GM18499 (cell line): Measurements from ENCODE around the gene ACACA.
"Not testable (repeated sequence)": the region's sequence is repeated elsewhere in the genome, so short reads cannot be mapped to it uniquely, and the experiment has no call there.

Experiments used
- ATAC-seq: cut with Tn5 transposase; IDR thresholded peaks from one replicate; pipeline ENCODE4 v1.9.1; 2021; ENCODE audit warnings: moderate number of reproducible peaks; ENCODE audit not compliant: insufficient read depth, unreplicated experiment

The ACACA gene

DNA sequence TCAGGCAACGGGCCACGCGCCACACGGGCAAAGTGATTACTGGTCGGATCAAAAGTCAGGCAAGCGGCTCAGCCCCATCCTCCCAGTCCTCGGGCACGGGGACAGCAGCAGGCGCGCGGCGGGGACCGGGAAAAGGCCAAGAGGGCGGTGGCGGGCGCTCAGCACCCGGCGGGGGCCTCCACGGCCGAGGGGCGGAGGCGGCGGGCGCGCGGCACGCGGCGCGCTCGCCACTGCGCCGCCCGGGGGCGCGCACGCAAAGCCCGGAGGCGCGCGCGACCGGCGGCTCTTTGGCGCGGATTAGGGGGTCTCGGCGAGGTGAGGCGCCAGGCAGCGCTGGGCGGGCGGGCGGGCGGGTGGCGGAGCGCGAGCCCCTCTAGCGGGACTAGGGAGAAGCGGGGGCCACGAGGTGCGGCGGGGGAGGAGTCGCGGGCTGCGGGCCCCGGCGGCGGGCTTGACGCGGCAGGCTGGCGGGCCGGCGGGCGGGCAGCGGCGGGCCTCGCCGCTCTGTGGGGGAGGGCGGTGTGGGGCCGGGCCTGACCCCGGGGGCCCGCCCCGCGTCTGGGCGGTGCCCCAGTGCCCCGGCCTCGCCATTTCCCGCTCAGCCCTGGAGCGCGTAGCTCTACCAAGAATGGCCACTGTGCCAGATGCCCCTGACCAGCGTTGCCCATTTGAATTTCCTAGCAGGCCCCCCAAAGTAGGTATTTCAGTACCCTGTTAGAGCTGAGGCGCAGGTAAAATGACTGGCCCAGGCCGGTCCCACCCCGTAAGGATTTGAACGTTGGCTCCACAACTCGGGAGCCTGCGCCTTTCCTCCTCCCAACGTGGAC is at the start of gene ACACA, which contains the start of gene TADA2A:
Gene ACACA (minus strand): TSS at position 202 of the 827 bp plus-strand sequence. CDS start 537 bp downstream, outside the sequence.
Gene TADA2A (plus strand): TSS at position 252 of the 827 bp plus-strand sequence. CDS start 4,480 bp downstream, outside the sequence.
- no peak for ATAC-seq

DNA sequence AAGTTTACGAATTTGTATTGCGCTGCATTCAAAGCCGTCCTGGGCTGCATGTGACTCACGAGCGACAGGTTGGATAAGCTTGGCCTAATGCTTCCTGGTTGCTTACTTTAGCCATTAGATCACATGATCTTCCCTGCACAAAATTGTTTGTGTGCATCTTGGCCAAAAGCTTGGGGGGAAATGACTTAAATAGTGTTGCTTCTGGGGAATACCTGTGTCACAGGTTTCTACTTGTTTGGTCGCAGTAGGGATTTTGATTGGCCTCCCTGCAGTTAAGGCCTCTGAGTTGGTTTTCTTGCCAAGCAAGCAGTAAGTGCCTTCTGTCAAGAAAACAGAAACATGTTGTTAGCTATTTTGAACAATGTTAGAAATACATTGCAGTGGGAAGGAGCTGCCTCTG is 43.5 kb upstream of the ACACA start:
- ATAC-seq: no peak

DNA sequence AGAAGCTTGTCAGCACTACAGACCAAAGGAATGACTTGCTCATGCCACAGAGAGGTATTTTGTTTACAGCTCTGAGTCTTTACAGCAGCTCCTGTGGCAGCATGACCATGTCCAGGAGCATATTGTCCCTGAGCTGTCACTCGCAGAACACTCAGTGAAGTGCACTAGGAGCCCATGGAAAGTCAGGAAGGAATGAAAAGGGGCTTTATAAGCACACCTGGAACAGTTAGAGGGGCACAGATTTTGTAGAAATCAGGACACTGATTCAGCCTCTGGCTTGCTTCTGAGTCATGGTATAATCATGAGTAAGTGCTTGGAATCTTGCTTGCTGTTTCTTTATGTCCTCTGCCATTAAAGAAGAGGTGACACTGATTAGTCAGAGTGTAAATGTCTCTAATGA is 41.0 kb upstream of the ACACA start:
- ATAC-seq: no peak

DNA sequence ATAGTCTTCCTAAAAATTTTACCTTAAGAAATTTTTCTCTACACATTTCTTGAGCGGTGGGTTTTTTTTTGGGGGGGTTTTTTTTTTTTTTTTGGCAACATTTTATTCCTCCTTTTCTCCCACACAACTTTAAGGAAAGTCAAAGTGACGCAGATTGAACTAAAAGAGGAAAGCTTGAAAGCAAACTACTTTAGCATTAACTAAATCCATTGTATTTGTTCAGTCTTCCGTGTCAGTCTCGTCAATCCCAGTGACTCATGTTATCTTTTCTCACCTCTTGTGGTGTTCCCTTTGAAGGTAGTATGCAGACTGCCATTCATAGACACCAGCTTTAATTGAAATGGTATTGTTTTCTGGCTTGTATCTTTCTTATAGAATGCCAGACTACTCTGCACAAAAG is 39.4 kb upstream of the ACACA start:
- ATAC-seq: no peak

DNA sequence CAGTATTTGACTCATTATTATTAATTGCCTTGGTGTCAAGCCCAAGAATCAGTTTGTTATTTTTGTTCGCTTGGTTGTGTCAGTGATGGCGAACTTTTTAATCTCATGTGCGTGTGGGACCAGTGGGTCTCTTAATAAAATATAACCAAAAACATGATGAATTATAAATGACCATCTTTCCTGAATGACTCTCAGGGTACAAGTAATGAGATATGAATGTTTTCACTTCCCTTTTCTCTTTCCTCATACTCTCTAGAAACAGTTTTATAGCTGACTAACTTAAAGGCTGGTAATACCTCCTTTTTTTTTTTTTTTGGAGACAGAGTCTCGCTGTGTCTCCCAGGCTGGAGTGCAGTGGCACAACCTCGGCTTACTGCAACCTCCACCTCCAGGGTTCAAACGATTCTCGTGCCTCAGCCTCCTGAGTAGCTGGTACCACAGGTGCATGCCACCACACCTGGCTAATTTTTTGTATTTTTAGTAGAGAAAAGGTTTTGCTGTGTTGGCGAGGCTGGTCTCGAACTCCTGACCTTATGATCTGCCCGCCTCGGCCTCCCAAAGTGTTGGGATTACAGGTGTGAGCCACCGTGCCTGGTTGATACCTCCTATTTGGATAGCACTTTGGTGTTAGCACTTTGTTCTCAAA is 34.9 kb upstream of the ACACA start:
- ATAC-seq: not testable (repeated sequence)

DNA sequence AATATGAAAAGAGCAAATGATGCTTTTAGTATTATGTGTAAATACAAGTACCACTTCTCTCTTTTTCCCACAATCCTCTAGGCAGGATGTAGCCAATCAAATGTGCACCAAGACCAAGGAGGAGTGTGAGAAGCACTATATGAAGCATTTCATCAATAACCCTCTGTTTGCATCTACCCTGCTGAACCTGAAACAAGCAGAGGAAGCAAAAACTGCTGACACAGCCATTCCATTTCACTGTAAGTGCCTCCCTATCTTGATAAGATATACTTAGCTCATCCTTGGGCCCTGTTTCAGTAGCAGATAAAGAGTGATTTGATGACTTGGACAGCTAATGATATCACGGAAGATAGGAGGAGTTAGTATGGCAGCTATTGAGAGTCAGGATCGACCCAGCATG is 33.8 kb upstream of the ACACA start:
- ATAC-seq: no peak

DNA sequence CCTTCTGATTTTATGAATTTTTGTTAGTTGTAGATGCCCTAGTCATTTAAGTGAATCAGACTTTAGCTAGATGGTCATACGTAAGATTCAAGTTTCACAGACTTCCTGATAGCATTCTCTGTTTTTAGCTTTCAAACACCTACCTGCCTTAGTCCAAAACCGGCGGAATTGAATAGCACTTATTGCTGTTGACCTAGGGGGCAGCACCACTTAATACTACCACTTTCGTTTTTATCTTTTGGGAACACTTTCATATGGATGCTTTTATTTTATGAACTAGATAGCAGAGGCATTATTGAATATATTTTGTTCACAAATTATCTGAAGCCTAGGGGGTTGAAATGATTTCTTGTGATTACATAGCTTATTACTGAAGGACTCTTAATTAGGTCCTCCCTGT is 31.5 kb upstream of the ACACA start:
- no peak for ATAC-seq

DNA sequence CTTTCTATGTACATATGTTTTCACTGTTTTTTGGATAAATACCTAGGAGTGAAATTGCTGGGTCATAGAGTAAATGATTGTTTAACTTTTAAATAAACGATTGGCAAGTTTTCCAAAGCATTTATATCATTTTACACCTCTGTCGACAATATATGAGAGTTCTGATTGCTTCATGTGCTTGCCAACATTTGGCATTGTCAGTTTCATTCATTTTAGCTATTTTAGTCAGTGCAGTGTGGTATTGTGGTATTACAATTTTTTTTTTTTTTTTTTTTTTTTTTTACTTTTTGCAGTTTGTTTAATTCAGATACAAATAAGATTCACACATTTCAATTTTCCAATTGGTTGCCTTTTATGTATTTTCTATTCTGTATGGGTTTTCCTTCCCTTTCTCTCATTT is 26.0 kb upstream of the ACACA start:
- ATAC-seq: no peak

DNA sequence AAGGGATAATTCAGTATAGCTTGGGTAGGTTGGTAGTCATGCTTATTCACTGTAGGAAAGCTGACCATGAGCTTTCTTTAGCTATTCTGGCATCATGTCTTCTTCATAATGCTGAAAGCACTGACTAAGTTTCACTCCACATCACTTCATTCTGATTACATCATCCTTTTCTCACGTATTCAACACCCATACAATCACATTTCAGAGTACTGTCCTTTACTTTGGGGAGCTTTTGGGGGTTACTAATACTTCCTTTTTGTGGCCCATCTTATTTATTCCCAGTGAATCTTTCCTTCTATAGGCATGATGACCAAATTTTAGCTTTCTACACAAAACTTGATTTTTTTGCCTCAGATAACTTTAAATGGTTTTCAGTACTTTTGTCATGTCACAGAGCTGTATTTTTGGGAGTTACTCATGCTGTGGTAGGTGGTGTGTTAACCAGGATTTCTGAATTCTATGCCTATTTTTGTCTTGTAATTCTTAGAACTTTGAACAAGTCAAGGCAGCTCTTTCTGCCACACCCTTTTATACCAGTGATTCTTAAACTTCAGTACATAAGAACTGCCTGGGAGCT is 23.5 kb upstream of the ACACA start:
- no peak for ATAC-seq

DNA sequence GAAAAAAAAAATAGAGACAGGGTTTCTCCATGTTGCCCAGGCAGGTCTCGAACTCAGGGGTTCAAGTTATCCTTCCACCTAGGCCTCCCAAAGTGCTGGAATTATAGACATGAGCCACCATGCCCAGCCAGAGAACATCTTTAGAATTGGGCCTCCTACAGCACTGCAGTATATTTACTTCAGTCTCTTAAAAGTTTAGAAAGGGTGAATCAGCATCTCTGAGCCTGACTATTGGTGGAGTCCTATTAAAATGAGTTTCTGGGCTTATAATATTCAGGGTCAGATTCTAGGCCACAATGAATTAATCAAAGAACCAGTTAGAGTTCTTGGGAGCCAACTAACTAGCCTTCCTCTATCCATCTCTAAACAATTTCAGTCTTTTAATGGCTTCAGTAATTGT is 22.8 kb upstream of the ACACA start:
- ATAC-seq: no peak

DNA sequence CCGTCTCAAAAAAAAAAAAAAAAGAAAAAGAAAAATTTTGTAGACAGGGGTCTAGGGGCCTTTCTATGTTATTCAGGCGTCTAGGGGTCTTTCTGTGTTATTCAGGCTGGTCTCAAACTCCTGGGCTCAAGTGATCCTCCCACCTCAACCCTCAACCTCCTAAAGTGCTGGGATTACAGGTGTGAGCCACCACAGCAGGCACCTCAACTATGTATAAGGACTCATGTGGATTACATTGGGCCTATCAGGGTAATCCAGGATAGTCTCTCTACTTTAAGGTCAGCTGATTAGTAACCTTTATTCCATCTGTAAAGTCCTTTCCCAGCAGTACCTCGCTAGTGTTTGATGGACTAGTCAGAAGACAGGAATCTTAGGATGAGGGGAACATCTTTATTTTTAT is 22.4 kb upstream of the ACACA start:
- ATAC-seq: no peak

DNA sequence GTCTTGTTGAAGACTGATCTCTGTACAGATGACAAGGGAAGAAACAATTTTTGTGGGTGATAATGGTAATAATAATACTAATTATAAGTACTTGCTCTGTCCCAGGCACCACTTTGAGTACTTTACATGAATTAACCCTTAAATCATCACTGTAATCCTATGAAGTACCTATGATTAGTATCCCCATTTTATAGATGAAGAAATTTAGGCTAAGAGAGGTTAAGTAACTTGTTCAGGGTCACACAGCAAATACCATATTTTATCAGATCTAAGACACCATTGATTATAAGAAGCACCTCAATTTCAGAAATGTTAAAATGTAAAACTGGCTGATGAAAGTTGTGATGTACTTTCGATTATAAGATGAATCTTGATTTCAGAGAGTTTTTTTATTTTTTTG is 18.6 kb upstream of the ACACA start:
- ATAC-seq: no peak

DNA sequence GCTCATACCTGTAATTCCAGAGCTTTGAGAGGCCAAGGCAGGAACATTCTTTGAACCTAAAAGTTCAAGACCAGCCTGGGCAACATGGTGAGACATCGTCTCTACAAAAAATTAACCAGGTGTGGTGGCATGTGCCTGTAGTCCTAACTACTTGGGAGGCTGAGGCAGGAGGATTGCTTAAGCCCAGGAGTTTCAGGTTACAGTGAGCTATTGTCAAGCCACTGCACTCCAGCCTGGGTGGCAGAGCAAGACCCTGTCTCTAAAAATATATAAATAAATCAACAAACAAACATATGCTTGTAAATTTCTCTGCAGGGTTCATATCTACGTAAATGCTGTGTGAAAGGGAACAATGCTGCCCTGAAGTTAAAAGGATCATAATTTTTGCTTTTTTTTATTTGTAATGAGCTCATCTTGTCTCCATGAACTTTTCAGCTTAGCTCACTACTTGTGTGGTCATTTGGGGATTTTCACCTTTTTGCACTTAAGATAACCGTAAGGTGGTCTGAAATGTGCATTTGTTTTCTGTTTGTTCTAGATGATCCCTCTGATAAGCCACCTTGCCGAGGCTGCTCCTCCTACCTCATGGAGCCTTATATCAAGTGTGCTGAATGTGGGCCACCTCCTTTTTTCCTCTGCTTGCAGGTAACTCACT is 16.5 kb upstream of the ACACA start:
- ATAC-seq: no peak

DNA sequence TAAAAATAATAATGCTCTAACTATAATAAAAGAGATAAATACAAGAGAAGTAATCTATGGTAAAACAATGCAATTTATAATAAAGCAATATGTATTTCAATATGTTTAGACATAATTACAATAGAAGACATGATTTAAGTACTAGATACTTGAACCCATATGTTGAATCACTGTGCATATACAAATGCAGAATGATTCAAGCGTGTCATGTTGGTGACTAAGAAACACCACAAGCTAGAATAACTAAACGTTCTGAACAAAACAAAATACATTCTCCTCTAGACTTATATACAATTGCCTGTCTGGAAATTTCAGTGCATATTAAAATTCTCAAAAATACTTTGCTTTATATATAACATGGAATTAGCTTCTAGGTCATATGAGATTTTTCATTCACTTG is 11.2 kb upstream of the ACACA start:
- ATAC-seq: no peak

DNA sequence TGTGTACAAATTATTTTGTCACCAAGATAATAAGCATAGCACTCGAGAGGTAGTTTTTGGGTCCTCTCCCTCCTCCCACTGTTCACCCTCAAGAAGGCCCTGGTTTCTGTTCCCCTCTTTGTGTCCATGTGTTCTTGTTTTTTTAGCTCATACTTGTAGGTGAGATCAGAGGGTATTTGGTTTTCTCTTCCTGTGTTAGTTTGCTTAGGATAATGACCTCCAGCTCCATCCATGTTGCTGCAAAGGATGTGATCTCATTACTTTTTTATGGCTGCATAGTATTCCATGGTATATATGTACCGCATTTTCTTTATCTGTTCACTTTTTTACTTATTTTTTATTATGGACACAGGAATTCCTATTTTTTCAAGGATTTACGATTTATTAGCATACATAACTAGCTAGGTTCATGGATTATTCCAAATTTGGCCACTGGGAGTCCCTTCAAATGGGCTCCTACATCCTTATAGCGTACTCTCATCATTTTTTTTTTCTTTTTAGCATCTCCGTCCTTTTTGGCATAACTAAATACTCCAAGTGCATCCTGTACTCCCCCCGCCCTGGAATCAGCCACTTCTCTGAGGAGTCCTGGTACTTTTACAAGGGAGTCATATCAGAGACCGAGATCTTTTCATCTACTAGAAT is 7.4 kb upstream of the ACACA start:
- ATAC-seq: no peak

DNA sequence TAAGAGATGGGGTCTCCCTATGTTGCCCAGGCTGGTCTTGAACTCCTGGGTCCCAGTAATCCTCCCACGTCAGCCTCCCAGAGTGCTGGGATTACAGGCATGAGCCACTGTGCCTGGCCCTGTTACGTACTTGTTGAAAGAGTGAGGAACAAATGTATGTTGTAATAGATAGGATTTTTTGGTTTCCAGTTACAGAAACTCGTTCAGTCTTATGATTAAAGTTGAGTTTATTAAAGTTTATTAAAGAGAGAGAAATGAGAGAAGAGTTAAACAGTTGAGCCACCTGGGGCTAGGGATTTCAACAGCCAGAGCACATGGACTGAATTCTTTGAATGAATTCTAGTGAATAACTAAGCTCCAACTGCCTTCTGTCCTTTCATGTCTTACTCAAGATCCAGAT is 3.7 kb upstream of the ACACA start:
- ATAC-seq: no peak

DNA sequence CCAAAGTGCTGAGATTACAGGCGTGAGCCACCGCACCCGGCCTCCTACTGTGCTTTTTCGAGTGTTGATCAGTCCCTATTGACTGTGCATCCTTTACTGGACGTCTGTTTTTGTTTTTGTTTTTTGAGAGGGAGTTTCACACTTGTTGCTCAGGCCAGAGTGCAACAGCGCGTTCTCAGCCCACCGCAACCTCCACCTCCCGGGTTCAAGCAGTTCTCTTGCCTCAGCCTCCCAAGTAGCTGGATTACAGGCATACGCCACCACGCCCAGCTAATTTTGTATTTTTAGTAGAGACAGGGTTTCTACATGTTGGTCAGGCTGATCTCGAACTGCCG is 1.5 kb upstream of the ACACA start:
- not testable (repeated sequence) for ATAC-seq

DNA sequence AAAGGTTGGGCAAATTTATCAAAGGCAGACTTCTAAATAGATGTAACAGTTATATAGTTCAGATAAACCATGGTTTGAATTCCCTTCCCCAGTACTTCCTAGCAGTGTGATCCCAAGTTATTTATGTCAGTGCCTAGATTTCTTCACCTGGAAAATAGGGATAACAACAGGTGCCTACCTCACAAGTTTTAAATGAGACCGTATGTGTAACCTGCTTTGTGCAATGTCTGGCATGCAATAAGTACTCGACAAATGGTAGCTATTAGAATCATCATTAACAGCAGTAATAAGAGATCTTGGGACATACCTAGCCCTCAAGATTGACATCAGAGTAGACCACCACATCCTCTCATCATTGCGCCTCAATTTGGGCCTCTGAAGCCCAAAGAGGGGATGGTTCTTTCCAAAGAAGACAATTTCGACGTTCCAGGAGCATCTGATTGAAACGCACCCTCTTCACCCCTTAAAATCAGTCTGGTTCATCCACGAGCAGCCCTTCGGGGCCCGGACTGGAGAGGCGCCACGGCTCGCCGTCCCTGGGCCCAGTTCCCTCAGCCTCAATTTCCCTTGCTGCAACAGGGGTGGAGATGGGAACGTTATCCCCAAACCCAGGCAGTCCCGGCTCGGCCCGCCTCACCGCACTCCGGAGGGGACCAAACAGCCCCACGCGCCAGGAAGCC is 541 bp downstream of the ACACA start:
- no peak for ATAC-seq

DNA sequence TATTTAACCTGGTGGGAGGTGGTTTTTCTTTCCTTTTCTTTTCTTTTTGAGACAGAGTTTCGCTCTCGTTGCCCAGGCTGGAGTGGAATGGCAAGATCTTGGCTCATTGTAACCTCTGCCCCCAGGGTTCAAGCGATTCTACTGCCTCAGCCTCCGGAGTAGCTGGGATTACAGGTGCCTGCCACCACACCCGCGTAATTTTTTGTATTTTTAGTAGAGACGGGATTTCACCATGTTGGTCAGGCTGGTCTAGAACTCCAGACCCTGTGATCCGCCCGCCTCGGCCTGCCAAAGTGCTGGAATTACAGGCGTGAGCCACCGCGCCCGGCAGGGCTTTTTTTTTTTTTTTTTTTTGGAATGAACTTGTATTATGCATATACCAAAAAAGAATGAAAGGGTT is 1.1 kb downstream of the ACACA start:
- ATAC-seq: not testable (repeated sequence)

DNA sequence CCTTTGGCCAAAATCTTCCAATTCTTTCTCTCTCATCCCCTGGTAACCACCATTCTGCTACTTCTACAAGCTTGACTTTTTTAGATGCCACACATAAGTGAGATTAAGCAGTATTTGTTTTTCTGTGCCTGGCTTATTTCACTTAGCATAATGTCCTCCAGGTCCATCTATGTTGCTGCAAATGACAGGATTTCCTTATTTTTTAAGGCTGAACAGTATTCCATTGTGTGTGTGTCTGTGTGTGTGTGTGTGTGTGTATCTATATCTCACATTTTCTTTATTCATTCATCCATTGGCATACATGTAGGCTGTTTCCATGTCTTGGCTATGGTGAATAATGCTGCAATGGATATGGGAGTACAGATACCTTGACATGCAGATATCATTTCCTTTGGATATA is 6.1 kb downstream of the ACACA start:
- ATAC-seq: no peak
